Measurements from ENCODE around the gene AP5M1. TPM values are rescaled to one million over a fixed set of nuclear protein-coding genes. Genes with fewer than 3 reads are reported as not detected.

Gene AP5M1
- total RNA-seq = 17.2 and 34.5 TPM in 2 replicates

DNA sequence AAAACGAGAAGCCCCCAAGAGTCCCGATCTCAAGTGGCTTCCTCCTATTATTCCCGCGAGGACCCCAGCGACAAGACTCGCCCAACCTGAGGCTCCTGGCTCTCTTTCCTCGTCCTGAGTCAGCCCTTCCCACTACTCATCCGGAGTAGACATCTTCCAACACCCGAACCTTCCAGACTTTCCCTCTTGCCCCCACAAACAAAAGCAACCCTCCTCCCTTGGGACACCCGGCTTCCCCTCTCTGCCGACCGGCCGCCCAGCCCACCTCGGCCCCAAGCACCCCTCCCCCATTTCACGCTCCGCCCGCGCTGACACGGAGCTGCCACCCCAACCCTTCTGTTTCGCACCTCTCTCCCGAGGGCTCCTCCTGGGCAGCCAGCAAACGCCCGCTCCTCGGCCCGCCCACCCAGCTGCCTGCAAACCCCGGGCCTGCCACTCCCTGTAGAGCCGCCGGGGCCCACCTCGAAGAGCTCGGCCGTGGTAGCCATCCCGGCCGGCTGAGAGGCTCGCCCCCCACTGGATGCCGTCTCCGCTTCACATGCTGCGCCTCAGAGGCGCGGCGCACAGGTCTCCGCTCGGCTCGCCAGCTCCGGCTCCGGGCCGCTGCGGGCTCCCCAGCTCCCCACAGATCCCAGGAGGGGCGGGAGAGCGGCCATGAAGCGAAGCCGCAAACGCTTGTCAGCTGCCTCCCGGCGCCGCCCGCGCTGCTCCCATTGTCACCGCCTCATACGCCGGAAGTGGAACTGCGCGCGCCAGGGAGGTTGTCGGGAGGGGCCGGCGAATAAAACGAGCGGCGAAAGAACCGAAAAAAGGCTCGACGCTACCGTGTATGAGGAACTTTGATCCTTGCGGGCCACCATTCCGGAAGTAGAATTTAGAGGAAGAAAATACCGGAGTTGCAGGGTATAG lies at the start of gene AP5M1, which contains the start of gene EXOC5:
TSS of gene AP5M1 (plus strand) at position 811 of the 909 bp plus-strand sequence. CDS start 344 bp downstream, outside the sequence.
TSS of gene EXOC5 (minus strand) at position 745 of the 909 bp plus-strand sequence. CDS start at position 488, 257 bp downstream.

Other genes starting within 250 kb of the AP5M1 start
- 64.4 and 109 TPM in 2 replicates for gene EXOC5, start 66 bp upstream of the AP5M1 start, total RNA-seq
- 21.4 and 26.0 TPM in 2 replicates for gene NAA30, start 121.6 kb downstream of the AP5M1 start, total RNA-seq
- 0.32 TPM in 1 of 2 replicates, not detected in the other for gene CCDC198, start 224.9 kb downstream of the AP5M1 start, total RNA-seq